ENCODE results near the gene EYA4. TPM values are rescaled to one million over a fixed set of nuclear protein-coding genes. Genes with fewer than 3 reads are reported as not detected.

EYA4 gene
- total RNA-seq, 4 donors from 2014 or later, result 0.10 to 3.4 (median 0.23) TPM; not detected in 1

GRCh38 chr6:133251688-133252087 lies 10.5 kb downstream of the EYA4 start:
- DNase-seq (ENCODE audit: low spot score in 2 of 2), result no peak
- Histone ChIP-seq H3K4me1 (no peaks in the 10 kb centered on the region), H3K36me3 (no peaks in the 10 kb centered on the region), H3K27me3 (peaks cover 25% of the 10 kb centered on the region), H3K4me3 (no peak overlapping the region), H3K27ac (no peak overlapping the region), H3K9me3 (no peaks in the 10 kb centered on the region)
- 79% methylated on average over 2 of the region's 2 CpGs for WGBS
- TF ChIP-seq POLR2A (IDR thresholded peaks at IDR 0.05), result no peak
- no peak for TF ChIP-seq EP300 (IDR thresholded peaks at IDR 0.05)
- TF ChIP-seq POLR2AphosphoS5 (IDR thresholded peaks at IDR 0.05), result no peak
- TF ChIP-seq CTCF (IDR thresholded peaks at IDR 0.05), result no peak

GRCh38 chr6:133254552-133255228 lies 13.5 kb downstream of the EYA4 start:
- Histone ChIP-seq H3K27ac (no peak overlapping the region), H3K4me3 (no peak overlapping the region), H3K4me1 (no peaks in the 10 kb centered on the region), H3K9me3 (no peaks in the 10 kb centered on the region), H3K36me3 (no peaks in the 10 kb centered on the region), H3K27me3 (peaks cover 14% of the 10 kb centered on the region)
- WGBS, result 68% methylated on average over 3 of the region's 3 CpGs
- DNase-seq (ENCODE audit: low spot score in 2 of 2), result no peak
- TF ChIP-seq POLR2A (IDR thresholded peaks at IDR 0.05) (no peak), CTCF (IDR thresholded peaks at IDR 0.05) (no peak), EP300 (IDR thresholded peaks at IDR 0.05) (no peak), POLR2AphosphoS5 (IDR thresholded peaks at IDR 0.05) (no peak)

- DNase-seq (ENCODE audit: low spot score in 2 of 2), result no peak
- Histone ChIP-seq H3K4me1 (no peaks in the 10 kb centered on the region), H3K9me3 (no peaks in the 10 kb centered on the region), H3K27me3 (no peaks in the 10 kb centered on the region), H3K36me3 (no peaks in the 10 kb centered on the region), H3K4me3 (no peak overlapping the region), H3K27ac (no peak overlapping the region)
- WGBS, result 52% methylated on average over 5 of the region's 5 CpGs
- TF ChIP-seq CTCF (IDR thresholded peaks at IDR 0.05) (no peak), EP300 (IDR thresholded peaks at IDR 0.05) (no peak), POLR2AphosphoS5 (IDR thresholded peaks at IDR 0.05) (no peak), POLR2A (IDR thresholded peaks at IDR 0.05) (no peak)
These were observed 16.5 kb downstream of the EYA4 start for GRCh38 chr6:133257545-133258105.

GRCh38 chr6:133259561-133259960 lies 18.4 kb downstream of the EYA4 start:
- Histone ChIP-seq H3K4me3 (no peak overlapping the region), H3K27ac (no peak overlapping the region), H3K4me1 (no peaks in the 10 kb centered on the region), H3K36me3 (no peaks in the 10 kb centered on the region), H3K27me3 (no peaks in the 10 kb centered on the region), H3K9me3 (no peaks in the 10 kb centered on the region)
- TF ChIP-seq CTCF (IDR thresholded peaks at IDR 0.05), result no peak
- TF ChIP-seq POLR2A (IDR thresholded peaks at IDR 0.05), result no peak
- TF ChIP-seq EP300 (IDR thresholded peaks at IDR 0.05), result no peak
- DNase-seq (ENCODE audit: low spot score in 2 of 2), result no peak

GRCh38 chr6:133262804-133263203 lies 21.6 kb downstream of the EYA4 start:
- Histone ChIP-seq H3K27me3 (no peaks in the 10 kb centered on the region), H3K27ac (no peak overlapping the region), H3K4me1 (no peaks in the 10 kb centered on the region), H3K9me3 (no peaks in the 10 kb centered on the region), H3K36me3 (no peaks in the 10 kb centered on the region), H3K4me3 (no peak overlapping the region)
- no peak for TF ChIP-seq CTCF (IDR thresholded peaks at IDR 0.05)
- TF ChIP-seq POLR2A (IDR thresholded peaks at IDR 0.05), result no peak
- TF ChIP-seq EP300 (IDR thresholded peaks at IDR 0.05), result no peak
- TF ChIP-seq POLR2AphosphoS5 (IDR thresholded peaks at IDR 0.05), result no peak
- no peak for DNase-seq (ENCODE audit: low spot score in 2 of 2)
- WGBS, result 55% methylated on average over 2 of the region's 2 CpGs
